ENCODE data around the gene MT1M.

DNA sequence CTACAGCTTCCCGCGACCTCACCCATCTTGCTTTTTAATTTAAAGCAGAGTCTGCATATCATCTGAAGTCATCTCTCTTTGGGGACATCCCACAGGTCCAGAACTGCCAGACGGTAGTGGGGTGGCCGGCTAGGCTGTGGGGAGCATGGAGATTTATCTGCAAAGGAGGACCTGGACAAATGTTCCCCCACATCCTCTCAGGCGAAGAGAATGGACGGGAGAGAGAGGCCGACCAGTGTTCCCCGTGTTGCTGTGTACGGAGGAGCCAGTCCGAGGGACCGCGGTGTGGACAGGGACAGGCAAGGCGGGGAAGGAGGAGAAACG lies 665 bp upstream of the MT1M start:
- TF ChIP-seq EP300 (IDR thresholded peaks at IDR 0.05; ENCODE audit: borderline replicate concordance in 1 of 2, low read depth in 2 of 2, low read length in 2 of 2) (no peak), TAF1 (IDR thresholded peaks at IDR 0.05; ENCODE audit: low read depth, low read length) (no peak), POLR2AphosphoS5 (IDR thresholded peaks at IDR 0.05; ENCODE audit: low read depth, low read length) (no peak), CREB1 (IDR thresholded peaks at IDR 0.05) (no peak), POLR2A (IDR thresholded peaks at IDR 0.05; ENCODE audit: control extremely low read depth in 1 of 2, low read depth in 2 of 2, low read length in 2 of 2) (no peak), JUND (IDR thresholded peaks at IDR 0.05; ENCODE audit: low read length) (no peak)
- TF ChIP-seq, protein P1, sequence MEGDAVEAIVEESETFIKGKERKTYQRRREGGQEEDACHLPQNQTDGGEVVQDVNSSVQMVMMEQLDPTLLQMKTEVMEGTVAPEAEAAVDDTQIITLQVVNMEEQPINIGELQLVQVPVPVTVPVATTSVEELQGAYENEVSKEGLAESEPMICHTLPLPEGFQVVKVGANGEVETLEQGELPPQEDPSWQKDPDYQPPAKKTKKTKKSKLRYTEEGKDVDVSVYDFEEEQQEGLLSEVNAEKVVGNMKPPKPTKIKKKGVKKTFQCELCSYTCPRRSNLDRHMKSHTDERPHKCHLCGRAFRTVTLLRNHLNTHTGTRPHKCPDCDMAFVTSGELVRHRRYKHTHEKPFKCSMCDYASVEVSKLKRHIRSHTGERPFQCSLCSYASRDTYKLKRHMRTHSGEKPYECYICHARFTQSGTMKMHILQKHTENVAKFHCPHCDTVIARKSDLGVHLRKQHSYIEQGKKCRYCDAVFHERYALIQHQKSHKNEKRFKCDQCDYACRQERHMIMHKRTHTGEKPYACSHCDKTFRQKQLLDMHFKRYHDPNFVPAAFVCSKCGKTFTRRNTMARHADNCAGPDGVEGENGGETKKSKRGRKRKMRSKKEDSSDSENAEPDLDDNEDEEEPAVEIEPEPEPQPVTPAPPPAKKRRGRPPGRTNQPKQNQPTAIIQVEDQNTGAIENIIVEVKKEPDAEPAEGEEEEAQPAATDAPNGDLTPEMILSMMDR (IDR thresholded peaks at IDR 0.05; ENCODE audit: control extremely low read depth in 1 of 3, insufficient read depth in 1 of 3, low read depth in 1 of 3, low read length in 3 of 3): no peak

All from H1 (cell line).